ENCODE measurements around the gene ZNF41. TPM values are rescaled to one million over a fixed set of nuclear protein-coding genes. Genes with fewer than 3 reads are reported as not detected.

Gene ZNF41
- total RNA-seq, 1 donor from 2014 or later, result 7.0 TPM

- H2AFZ ChIP-seq (ENCODE audit: low read depth, low read length), result no peak overlapping the region
- DNase-seq (ENCODE audit: low read depth) (no peak), FAIRE-seq (peak; percentile 47)
- H3K79me2 ChIP-seq (ENCODE audit: insufficient read depth, low read length), result no peaks in the 10 kb centered on the region
- H3K9ac ChIP-seq (ENCODE audit: low read length), result no peak overlapping the region
- H4K20me1 ChIP-seq (ENCODE audit: insufficient read depth, low read length), result no peaks in the 10 kb centered on the region
- H3K9me3 Mint-ChIP-seq (ENCODE audit: unreplicated experiment), result peaks cover 3% of the 10 kb centered on the region
- no peaks in the 10 kb centered on the region for H3K36me3 ChIP-seq (ENCODE audit: insufficient read depth, low read length)
- no peaks in the 10 kb centered on the region for H3K9me3 ChIP-seq (ENCODE audit: insufficient read depth, low read depth, low read length)
- H3K4me3 ChIP-seq (ENCODE audit: insufficient read depth, low read depth, low read length), result no peak overlapping the region
- no peaks in the 10 kb centered on the region for H3K27me3 ChIP-seq (ENCODE audit: insufficient read depth, low read length)
- H3K4me3 Mint-ChIP-seq (ENCODE audit: unreplicated experiment), result no peak overlapping the region
- no peaks in the 10 kb centered on the region for H3K4me1 ChIP-seq (ENCODE audit: insufficient read depth, low read length)
- H3K27me3 Mint-ChIP-seq (ENCODE audit: low read depth, unreplicated experiment), result no peaks in the 10 kb centered on the region
- no peak overlapping the region for H3K4me2 ChIP-seq (ENCODE audit: low read length)
- no peaks in the 10 kb centered on the region for H3K36me3 Mint-ChIP-seq (ENCODE audit: low read depth, unreplicated experiment)
- no peak overlapping the region for H3K27ac Mint-ChIP-seq (ENCODE audit: unreplicated experiment)
- TF ChIP-seq CTCF (IDR thresholded peaks at IDR 0.05; ENCODE audit: insufficient read depth, low read depth, low read length) (no peak), EZH2 (IDR thresholded peaks at IDR 0.05; ENCODE audit: insufficient read depth, low read length) (no peak)
- peaks cover 2% of the 10 kb centered on the region for H3K4me1 Mint-ChIP-seq (ENCODE audit: low read depth, unreplicated experiment)
- H3K27ac ChIP-seq (ENCODE audit: low read depth, low read length), result no peak overlapping the region
Observed at GRCh38 chrX:47507153-47507867, 24.3 kb upstream of the ZNF41 start.

- Histone ChIP-seq H3K79me2 (ENCODE audit: insufficient read depth, low read length) (no peaks in the 10 kb centered on the region), H4K20me1 (ENCODE audit: insufficient read depth, low read length) (no peaks in the 10 kb centered on the region), H3K27ac (ENCODE audit: low read depth, low read length) (no peak overlapping the region), H3K4me1 (ENCODE audit: insufficient read depth, low read length) (peaks cover 5% of the 10 kb centered on the region), H3K27me3 (ENCODE audit: insufficient read depth, low read length) (no peaks in the 10 kb centered on the region), H3K4me3 (ENCODE audit: insufficient read depth, low read depth, low read length) (no peak overlapping the region), H3K9ac (ENCODE audit: low read length) (no peak overlapping the region), H3K9me3 (ENCODE audit: insufficient read depth, low read depth, low read length) (no peaks in the 10 kb centered on the region), H3K4me2 (ENCODE audit: low read length) (no peak overlapping the region), H2AFZ (ENCODE audit: low read depth, low read length) (no peak overlapping the region), H3K36me3 (ENCODE audit: insufficient read depth, low read length) (no peaks in the 10 kb centered on the region)
- FAIRE-seq (no peak), DNase-seq (ENCODE audit: low read depth) (no peak)
- H3K27me3 Mint-ChIP-seq (ENCODE audit: low read depth, unreplicated experiment), result no peaks in the 10 kb centered on the region
- peaks cover 15% of the 10 kb centered on the region for H3K4me1 Mint-ChIP-seq (ENCODE audit: low read depth, unreplicated experiment)
- TF ChIP-seq EZH2 (IDR thresholded peaks at IDR 0.05; ENCODE audit: insufficient read depth, low read length), result no peak
- TF ChIP-seq CTCF (IDR thresholded peaks at IDR 0.05; ENCODE audit: insufficient read depth, low read depth, low read length), result no peak
- H3K36me3 Mint-ChIP-seq (ENCODE audit: low read depth, unreplicated experiment), result no peaks in the 10 kb centered on the region
- no peak overlapping the region for H3K4me3 Mint-ChIP-seq (ENCODE audit: unreplicated experiment)
- H3K9me3 Mint-ChIP-seq (ENCODE audit: unreplicated experiment), result no peaks in the 10 kb centered on the region
- no peak overlapping the region for H3K27ac Mint-ChIP-seq (ENCODE audit: unreplicated experiment)
Observed at GRCh38 chrX:47503151-47503550, 20.1 kb upstream of the ZNF41 start.

Data from astrocyte (in vitro differentiated cells and primary cell).